CD14-positive monocyte (primary cell): ENCODE data around the gene GJA3. TPM values are rescaled to one million over a fixed set of nuclear protein-coding genes. Genes with fewer than 3 reads are reported as not detected.

Experiments used
- DNase-seq, 3 donors: peaks; one replicate each; pipeline ENCODE4 v3.0.0-alpha.2; 2011 to 2022
- H2AFZ ChIP-seq: 2 replicates; pipeline ENCODE4 v1.6.0; 2012; ENCODE audit warnings: mild to moderate bottlenecking, low read depth, low read length, inconsistent platforms; ENCODE audit not compliant: insufficient read depth, poor library complexity, severe bottlenecking
- H3K27ac ChIP-seq, 2 donors: 1 replicate in 1 of 2; 2 replicates in 1 of 2; pipeline ENCODE4 v1.5.1; 2012 to 2013; ENCODE audit warnings: low read length in 2 of 2, control low read depth in 1 of 2, inconsistent platforms in 1 of 2, low read depth in 1 of 2, mild to moderate bottlenecking in 1 of 2
- H3K27me3 ChIP-seq, 2 donors: one replicate each; pipeline versions ENCODE4 v1.6.0 to v1.6.1; 2011 to 2013; ENCODE audit warnings: low read length in 2 of 2; ENCODE audit not compliant: control insufficient read depth in 2 of 2, insufficient read depth in 2 of 2
- H3K36me3 ChIP-seq, 2 donors: replicated peaks in 1 of 2; 1 replicate in 1 of 2; 2 replicates in 1 of 2; pipeline versions ENCODE4 v1.5.1 to v1.6.1; 2012 to 2013; ENCODE audit warnings: low read length in 2 of 2, control low read depth in 1 of 2, inconsistent platforms in 1 of 2, mild to moderate bottlenecking in 1 of 2; ENCODE audit not compliant: insufficient read depth in 2 of 2, control insufficient read depth in 1 of 2
- H3K4me1 ChIP-seq, 2 donors: 1 replicate in 1 of 2; 2 replicates in 1 of 2; pipeline versions ENCODE4 v1.5.1 to v1.6.1; 2012 to 2013; ENCODE audit warnings: low read length in 2 of 2, control low read depth in 1 of 2, inconsistent platforms in 1 of 2, mild to moderate bottlenecking in 1 of 2, moderate library complexity in 1 of 2; ENCODE audit not compliant: insufficient read depth in 2 of 2, control insufficient read depth in 1 of 2
- H3K4me2 ChIP-seq: replicated peaks from 2 replicates; pipeline ENCODE3; 2012; ENCODE audit warnings: low read length, moderate library complexity, mild to moderate bottlenecking; ENCODE audit not compliant: poor library complexity, severe bottlenecking; ENCODE audit errors: extremely low read depth
- H3K4me3 ChIP-seq, 3 experiments: fragments of 200-600 bp in 1 of 3; sonication (generic) in 1 of 3; replicated peaks in 1 of 3; 1 replicate in 2 of 3; 2 replicates in 1 of 3; pipeline ENCODE4 v1.5.1; 2011 to 2013; ENCODE audit warnings: low read length in 3 of 3, mild to moderate bottlenecking in 3 of 3, control low read depth in 2 of 3, low read depth in 2 of 3, inconsistent platforms in 1 of 3, moderate library complexity in 1 of 3
- H3K79me2 ChIP-seq: 2 replicates; pipeline ENCODE4 v1.6.0; 2012; ENCODE audit warnings: mild to moderate bottlenecking, control low read depth, inconsistent platforms, low read length, moderate library complexity; ENCODE audit not compliant: insufficient read depth
- H3K9ac ChIP-seq: 2 replicates; pipeline ENCODE4 v1.6.0; 2017; ENCODE audit warnings: low read length, mild to moderate bottlenecking; ENCODE audit not compliant: insufficient read depth, poor library complexity, severe bottlenecking
- H3K9me3 ChIP-seq, 2 donors: replicated peaks in 1 of 2; 1 replicate in 1 of 2; 2 replicates in 1 of 2; pipeline versions ENCODE4 v1.5.1 to v1.6.1; 2012 to 2013; ENCODE audit warnings: low read length in 2 of 2, control low read depth in 1 of 2; ENCODE audit not compliant: control insufficient read depth in 1 of 2, insufficient read depth in 1 of 2
- H4K20me1 ChIP-seq: 2 replicates; pipeline ENCODE4 v1.6.0; 2012; ENCODE audit warnings: mild to moderate bottlenecking, low read length, control low read depth, moderate library complexity; ENCODE audit not compliant: insufficient read depth
- H3K27ac Mint-ChIP-seq, 7 donors: one replicate each; pipeline ENCODE4 v1.8.0; 2020; ENCODE audit warnings: mild to moderate bottlenecking in 7 of 7, mixed read lengths in 7 of 7, moderate library complexity in 6 of 7, inconsistent platforms in 2 of 7
- H3K27me3 Mint-ChIP-seq, 3 donors: one replicate each; pipeline ENCODE4 v1.8.0; 2021 to 2022; ENCODE audit warnings: low read depth in 3 of 3, mild to moderate bottlenecking in 3 of 3, mixed read lengths in 3 of 3, moderate library complexity in 3 of 3, inconsistent platforms in 1 of 3
- H3K36me3 Mint-ChIP-seq, 2 donors: one replicate each; pipeline ENCODE4 v1.8.0; 2020; ENCODE audit warnings: mixed read lengths in 2 of 2, inconsistent platforms in 1 of 2, mild to moderate bottlenecking in 1 of 2
- H3K4me1 Mint-ChIP-seq: one replicate; pipeline ENCODE4 v1.8.0; 2020; ENCODE audit warnings: mild to moderate bottlenecking, mixed read lengths
- H3K4me3 Mint-ChIP-seq, 2 donors: one replicate each; pipeline ENCODE4 v1.8.0; 2020; ENCODE audit warnings: mild to moderate bottlenecking in 2 of 2, mixed read lengths in 2 of 2, moderate library complexity in 1 of 2
- H3K9me3 Mint-ChIP-seq, 7 donors: one replicate each; pipeline ENCODE4 v1.8.0; 2020 to 2022; ENCODE audit warnings: mixed read lengths in 7 of 7, mild to moderate bottlenecking in 6 of 7, moderate library complexity in 6 of 7, inconsistent platforms in 2 of 7
- WGBS: methylation state at CpG from one replicate; pipeline ENCODE4 v1.1.5; 2013; ENCODE audit warnings: missing lambda C conversion rate; ENCODE audit not compliant: insufficient coverage; 5-methylcytosine and 5-hydroxymethylcytosine counted together
- intact Hi-C, 2 donors: fragments of 100-400 bp; cut with micrococcal nuclease; formaldehyde crosslinking; loops; one replicate each; pipeline versions ENCODE4 v1.15.0 to v1.15.1; 2023
- polyA plus RNA-seq, 3 donors: library from polyadenylated mRNA; depleted of rRNA in 1 of 3; unstranded in 2 of 3; stranded (reverse) in 1 of 3; fragments of 300-500 nt in 2 of 3; fragments of >200 nt in 1 of 3; fragmentation: Illumina TruSeq in 2 of 3; gene quantifications; 1 replicate in 2 of 3; 2 replicates in 1 of 3; pipeline ENCODE4 v1.2.3, GENCODE V29; 2012 to 2021
- TF ChIP-seq, protein P1 (sequence below): fragments of 200-600 bp; IDR thresholded peaks from one replicate; pipeline ENCODE4 v1.8.0; 2022; ENCODE audit warnings: antibody characterized with exemption, mild to moderate bottlenecking

The GJA3 gene
- polyA plus RNA-seq, 3 donors: not detected

DNA sequence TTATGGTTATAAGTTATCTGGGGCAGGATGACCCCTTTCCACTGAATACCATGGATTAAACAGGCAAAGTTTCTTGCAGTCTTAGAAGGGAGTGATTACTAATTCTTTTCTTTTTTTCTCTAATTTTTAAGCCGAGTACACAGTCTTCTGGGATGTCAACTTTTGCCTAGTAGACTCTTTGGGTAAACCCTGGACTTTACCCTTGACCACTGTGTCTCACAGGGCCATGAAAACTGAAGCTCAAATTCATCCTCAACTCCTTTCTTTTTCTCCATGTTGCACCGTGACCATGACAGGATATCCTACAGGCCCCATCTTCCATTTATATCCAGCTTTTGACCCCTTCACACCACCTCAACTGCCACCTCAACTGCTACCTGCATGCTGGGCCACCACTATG lies 51.8 kb downstream of the GJA3 start:
- no peak overlapping the region for H3K9ac ChIP-seq
- no peaks in the 10 kb centered on the region for H3K27me3 ChIP-seq
- H3K27ac ChIP-seq: no peak overlapping the region
- no peak overlapping the region for H2AFZ ChIP-seq
- no peak for DNase-seq
- Mint-ChIP-seq H3K9me3 (peaks cover 0 to 2% (median 0%) of the 10 kb centered on the region in 7 donors), H3K36me3 (no peaks in the 10 kb centered on the region), H3K4me1 (peaks cover 16% of the 10 kb centered on the region), H3K27ac (no peak overlapping the region), H3K4me3 (no peak overlapping the region), H3K27me3 (peaks cover 0 to 8% (median 2%) of the 10 kb centered on the region in 3 donors)
- no peaks in the 10 kb centered on the region for H3K79me2 ChIP-seq
- peaks cover 10 to 14% of the 10 kb centered on the region in 2 donors for H3K4me1 ChIP-seq
- intact Hi-C loops: no loop called here
- H3K4me3 ChIP-seq: no peak overlapping the region
- H3K4me2 ChIP-seq: no peak overlapping the region
- no peaks in the 10 kb centered on the region for H3K36me3 ChIP-seq
- no peaks in the 10 kb centered on the region for H3K9me3 ChIP-seq
- no peaks in the 10 kb centered on the region for H4K20me1 ChIP-seq
- TF ChIP-seq, protein P1, sequence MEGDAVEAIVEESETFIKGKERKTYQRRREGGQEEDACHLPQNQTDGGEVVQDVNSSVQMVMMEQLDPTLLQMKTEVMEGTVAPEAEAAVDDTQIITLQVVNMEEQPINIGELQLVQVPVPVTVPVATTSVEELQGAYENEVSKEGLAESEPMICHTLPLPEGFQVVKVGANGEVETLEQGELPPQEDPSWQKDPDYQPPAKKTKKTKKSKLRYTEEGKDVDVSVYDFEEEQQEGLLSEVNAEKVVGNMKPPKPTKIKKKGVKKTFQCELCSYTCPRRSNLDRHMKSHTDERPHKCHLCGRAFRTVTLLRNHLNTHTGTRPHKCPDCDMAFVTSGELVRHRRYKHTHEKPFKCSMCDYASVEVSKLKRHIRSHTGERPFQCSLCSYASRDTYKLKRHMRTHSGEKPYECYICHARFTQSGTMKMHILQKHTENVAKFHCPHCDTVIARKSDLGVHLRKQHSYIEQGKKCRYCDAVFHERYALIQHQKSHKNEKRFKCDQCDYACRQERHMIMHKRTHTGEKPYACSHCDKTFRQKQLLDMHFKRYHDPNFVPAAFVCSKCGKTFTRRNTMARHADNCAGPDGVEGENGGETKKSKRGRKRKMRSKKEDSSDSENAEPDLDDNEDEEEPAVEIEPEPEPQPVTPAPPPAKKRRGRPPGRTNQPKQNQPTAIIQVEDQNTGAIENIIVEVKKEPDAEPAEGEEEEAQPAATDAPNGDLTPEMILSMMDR: no peak
- WGBS: 92% methylated on average over 1 of the region's 2 CpGs

DNA sequence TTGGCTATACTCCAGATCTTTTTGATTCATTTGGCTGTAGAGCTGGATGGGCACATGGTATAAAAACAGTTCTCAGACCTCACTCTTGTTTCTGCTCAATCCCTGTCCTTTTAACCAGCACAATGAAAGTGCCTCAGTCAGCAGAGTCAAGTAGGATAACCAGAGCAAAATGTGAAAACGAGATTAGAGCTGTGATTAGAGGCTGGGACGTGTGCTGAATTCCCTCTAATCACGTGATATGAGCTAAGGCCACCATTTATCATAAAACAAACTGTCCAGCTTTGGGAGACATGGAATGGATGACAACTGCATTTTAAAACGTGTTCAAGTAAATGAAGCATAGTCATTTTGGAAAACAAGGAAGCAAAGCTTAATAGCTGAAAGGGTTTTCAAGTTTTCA lies 54.1 kb downstream of the GJA3 start:
- no peak overlapping the region for H3K27ac ChIP-seq
- WGBS: no CpG with 5 or more reads among the region's 4 CpGs
- TF ChIP-seq, protein P1: no peak
- Mint-ChIP-seq H3K27ac (no peak overlapping the region), H3K4me3 (no peak overlapping the region), H3K36me3 (no peaks in the 10 kb centered on the region), H3K9me3 (peaks cover 0 to 2% (median 0%) of the 10 kb centered on the region in 7 donors), H3K4me1 (peaks cover 24% of the 10 kb centered on the region), H3K27me3 (peaks cover 3 to 13% (median 6%) of the 10 kb centered on the region in 3 donors)
- intact Hi-C loops: no loop called here
- no peak overlapping the region for H3K9ac ChIP-seq
- peaks cover 10 to 14% of the 10 kb centered on the region in 2 donors for H3K4me1 ChIP-seq
- no peak overlapping the region for H3K4me3 ChIP-seq
- no peaks in the 10 kb centered on the region for H4K20me1 ChIP-seq
- no peak for DNase-seq
- no peaks in the 10 kb centered on the region for H3K36me3 ChIP-seq
- no peaks in the 10 kb centered on the region for H3K79me2 ChIP-seq
- no peak overlapping the region for H2AFZ ChIP-seq
- H3K4me2 ChIP-seq: no peak overlapping the region
- no peaks in the 10 kb centered on the region for H3K9me3 ChIP-seq
- H3K27me3 ChIP-seq: peaks cover 2 to 8% of the 10 kb centered on the region in 2 donors
